HG02973 (cell line): ENCODE data around the gene RER1.

Experiments used
- ATAC-seq: cut with Tn5 transposase; IDR thresholded peaks from one replicate; pipeline ENCODE4 v1.9.1; 2021; ENCODE audit warnings: moderate library complexity; ENCODE audit not compliant: unreplicated experiment

Gene RER1

DNA sequence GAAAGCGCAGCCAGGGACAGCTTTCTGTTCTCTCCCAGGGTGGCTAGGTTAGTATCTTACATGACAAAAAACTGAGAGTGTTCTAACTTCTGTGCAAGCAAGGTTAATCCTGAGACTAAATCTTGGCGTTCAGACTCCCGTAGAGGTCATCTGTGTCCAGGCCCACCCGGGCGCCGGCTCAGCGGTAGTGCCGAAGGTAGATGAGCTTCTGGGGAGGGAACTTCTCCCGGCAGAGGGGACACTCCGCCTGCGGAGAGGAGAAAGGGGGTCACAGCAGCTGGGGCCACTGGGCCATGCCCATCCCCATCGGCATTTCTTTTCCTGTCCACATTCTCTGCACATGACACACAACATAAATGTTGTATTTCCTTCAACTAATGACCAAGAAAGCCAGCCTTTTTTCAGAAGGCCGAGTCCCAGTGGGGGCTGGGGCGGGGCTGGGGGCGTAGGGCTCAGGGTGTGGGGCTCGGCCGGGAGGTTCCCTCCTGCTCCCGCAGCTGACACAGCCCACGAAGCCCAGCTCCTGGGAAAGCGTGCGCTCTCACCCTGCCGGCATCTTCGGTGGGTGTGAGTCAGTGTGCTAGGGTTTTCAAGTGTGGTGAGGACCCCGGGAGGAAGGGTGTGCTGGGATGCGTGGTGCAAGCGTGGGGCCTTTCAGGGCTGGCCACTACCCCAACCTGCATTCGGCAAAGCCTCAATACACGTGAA lies 14.1 kb downstream of the RER1 start:
- ATAC-seq, result no peak

GRCh38 chr1:2406451-2407041 lies 14.9 kb downstream of the RER1 start:
- ATAC-seq, result no peak

GRCh38 chr1:2407166-2407990 lies 15.7 kb downstream of the RER1 start:
- ATAC-seq, result no peak

DNA sequence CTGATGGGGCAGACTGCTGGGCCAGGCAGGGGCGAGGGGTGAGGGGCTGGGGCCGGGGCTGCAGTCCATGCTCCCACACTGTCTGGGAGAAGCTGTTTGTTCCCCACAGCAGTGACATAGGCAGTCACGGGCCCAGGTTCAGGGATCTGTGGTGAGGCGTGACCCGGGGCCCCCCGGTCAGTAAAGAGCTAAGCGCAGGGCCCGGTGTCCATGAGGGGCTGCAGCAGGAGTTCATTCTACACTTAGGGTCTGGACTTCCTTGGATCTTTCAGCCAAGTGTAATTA lies 16.3 kb downstream of the RER1 start:
- ATAC-seq, result no peak

- ATAC-seq, result no peak
Measured at GRCh38 chr1:2408456-2408855, 16.8 kb downstream of the RER1 start.

- no peak for ATAC-seq
Measured at GRCh38 chr1:2408859-2409276, 17.2 kb downstream of the RER1 start.

DNA sequence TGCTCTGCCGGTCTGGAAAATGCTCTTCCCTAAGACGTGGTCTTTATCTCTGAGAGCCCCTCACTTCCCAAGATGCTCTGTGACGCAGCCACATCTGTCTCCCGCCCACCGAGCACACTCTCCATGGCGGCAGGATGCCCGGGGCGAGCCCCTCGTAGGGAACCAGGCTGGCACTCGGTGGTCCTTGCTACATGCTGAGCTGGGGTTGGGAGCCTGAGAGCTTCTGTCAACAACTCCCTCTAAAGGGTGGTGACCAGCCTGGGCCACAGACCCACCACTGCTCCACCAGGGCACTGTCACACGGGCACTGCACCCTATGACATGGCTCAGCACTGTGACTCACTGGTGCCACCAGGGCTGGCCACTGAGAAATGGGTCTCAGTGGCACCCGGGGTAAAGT lies 18.1 kb downstream of the RER1 start:
- no peak for ATAC-seq

DNA sequence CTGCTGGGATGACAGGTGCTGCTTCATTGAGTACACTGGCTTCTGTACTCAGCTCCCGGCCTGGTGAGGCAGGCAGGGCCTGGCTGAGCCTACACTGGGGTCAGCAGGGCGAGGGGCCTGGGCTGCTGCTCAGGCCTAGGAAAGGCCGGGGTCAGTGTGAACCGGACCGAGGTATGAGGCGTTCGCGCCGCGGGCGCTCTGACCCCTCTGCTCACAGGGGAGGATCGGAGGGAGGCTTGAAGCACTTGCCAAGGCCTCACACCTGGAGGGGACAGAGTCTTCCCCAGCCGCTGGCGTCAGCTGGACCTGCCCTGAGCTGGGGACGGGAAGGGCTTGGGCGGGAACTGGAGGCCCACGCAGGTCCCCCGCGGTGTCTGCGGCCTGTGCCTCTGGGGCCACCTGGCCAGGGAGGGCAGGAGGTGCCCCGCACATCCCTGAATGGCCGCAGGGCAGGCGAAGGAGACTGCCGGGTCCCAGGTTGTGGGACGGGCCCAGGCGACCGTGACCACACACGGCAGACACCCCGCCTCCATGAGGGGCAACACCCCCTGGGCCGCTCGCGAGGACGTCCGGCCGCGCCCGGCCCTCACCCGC lies 20.3 kb downstream of the RER1 start:
- ATAC-seq, result peak; percentile 4

DNA sequence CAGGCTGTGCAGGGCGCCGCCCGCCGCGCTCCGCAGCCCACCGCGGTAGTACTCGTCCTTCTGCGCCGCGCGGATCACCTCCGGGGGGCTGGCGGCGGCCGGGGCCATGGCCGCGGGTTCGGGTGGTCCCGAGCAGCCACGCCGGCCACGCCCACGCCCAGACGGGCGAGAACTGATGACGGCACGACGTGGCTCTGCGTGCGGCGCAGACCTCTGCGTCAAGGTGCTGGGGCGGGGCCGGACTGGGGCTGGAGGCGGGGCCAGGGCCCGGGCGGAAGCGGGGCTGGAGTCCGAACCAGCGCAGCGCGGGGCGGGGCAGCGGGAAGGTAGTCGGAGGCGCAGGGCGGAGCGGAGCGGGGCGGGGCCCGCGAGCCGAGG lies 20.7 kb downstream of the RER1 start, which contains the start of gene PEX10:
Gene PEX10, minus strand, starts transcription at position 170 of the 378 bp plus-strand sequence. Its CDS starts 62 bp downstream, at position 108.
- peak; percentile 77 for ATAC-seq

DNA sequence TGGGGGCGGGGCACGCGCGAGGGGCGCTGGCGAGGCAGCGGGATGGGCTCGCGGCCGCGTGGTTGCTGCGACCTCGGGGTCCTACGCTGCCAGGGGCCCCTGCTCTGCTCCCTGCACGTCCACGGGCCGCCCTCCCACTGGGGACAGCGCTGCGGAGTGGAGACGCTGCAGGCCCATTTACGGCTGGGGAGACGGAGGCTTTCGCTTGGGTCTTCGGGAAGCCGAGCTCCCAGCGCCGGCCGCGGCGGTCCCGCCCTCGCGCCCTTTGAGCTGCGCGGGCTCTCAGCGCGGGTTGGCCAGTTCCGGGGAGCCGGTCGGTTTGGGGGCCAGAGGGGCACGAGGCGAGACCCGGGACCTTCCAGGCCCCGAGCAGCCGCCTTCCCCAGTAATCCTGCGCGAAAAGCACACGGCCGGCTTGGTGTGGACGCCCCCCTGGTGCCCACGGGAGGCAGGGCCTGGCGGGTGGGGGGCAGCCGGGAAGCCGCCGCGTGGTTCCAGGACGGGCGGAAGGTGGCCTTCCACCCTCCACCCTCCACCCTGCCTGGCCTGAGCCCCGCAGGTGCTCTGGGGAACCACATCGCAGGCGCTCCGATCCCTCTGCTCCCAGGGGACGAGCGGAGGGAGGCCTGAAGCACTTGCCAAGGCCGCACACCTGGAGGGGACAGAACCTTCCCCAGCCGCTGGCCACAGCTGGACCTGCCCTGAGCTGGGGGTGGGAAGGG lies 21.3 kb downstream of the RER1 start:
- peak; percentile 12 for ATAC-seq

- ATAC-seq, result no peak
Measured at GRCh38 chr1:2413495-2414296, 22.1 kb downstream of the RER1 start.

GRCh38 chr1:2414297-2414958 lies 22.8 kb downstream of the RER1 start:
- no peak for ATAC-seq

DNA sequence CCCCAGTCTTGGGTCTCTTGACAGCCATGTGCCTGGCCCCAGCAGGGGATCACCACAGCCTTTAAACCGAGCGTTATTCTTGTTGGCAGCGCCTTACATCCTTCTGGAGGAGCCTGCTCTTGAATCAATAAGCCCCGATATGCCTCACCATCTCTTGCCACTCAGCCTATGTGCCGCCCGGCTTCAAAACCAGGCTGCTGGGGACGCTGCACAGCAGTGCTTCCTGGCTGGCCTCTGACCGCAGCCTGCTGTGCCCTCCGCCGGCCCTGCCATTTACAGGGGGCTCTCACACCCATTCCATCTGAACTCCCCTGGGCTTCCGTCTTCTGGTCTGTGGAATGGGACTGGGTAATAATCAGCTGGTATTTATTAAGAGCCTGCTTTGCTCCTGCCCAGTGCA lies 23.7 kb downstream of the RER1 start:
- no peak for ATAC-seq

DNA sequence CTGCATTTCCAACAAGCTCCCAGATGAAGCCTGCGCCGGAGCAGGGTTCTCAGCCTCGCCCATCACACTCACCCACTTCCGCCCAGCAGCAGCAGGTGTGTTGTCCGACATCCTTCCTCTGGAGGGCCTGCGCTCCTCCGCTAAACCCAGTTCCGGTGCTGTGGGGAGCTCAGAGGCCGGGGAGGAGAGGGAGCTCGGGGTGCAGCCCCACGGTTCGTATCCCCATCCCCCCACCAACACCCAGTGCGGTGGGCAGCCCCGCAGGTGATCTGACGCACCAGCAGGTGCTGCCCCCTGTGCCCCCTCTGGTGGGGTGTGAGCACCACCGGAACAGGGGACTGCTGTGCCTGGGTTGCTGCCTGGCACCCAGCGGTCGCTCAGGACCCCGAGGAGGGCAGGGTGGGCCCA lies 24.2 kb downstream of the RER1 start:
- ATAC-seq, result no peak

- ATAC-seq, result no peak
Measured at GRCh38 chr1:2416403-2416802, 24.8 kb downstream of the RER1 start.

GRCh38 chr1:2417083-2417832 lies 25.6 kb downstream of the RER1 start:
- no peak for ATAC-seq

- no peak for ATAC-seq
Measured at GRCh38 chr1:2417833-2418225, 26.2 kb downstream of the RER1 start.

DNA sequence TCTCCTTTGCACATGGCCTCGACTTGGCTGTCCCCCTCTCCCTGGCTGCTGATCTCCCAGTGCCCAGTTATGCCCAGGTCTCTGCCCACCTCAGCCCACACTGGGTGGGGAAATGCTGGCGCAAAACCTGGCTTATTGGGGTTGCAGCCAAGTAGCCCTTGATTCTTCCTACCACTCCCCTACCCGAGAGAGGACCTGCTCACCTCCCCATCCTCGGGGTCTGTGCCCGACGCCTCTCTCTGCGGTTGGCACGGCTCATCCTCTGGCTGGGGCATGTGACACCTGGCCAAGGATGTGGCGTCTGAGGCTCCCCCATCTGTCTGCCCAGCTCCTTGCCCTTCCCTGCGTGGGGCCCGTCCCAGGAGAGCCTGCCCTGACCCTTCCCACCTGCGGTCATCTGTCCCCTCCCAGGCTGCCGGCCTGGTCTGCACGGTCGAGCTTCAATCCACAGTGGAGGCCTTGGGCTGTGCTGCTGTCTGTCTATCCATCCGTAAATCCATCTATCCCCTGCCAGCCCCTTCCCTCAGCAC lies 27.2 kb downstream of the RER1 start:
- no peak for ATAC-seq

DNA sequence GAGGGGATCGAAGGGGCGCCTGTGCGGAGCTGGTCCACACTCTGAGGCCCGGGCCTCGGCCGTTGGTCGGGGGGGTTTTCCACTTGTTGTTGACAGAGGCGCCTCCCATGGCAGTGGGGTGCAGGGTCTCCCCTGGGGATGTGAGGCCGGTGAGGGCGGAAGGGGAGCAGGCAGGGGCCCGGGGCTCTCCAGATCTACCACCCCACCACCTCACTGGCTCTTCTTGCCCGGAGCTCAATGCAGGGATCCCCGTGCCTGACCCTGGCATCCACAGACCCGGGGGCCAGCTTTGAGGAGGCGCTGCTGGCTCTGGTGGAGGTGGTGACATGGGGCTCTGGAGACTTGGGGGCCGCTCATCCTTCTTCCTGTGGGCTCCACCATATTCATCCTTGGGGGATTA lies 27.8 kb downstream of the RER1 start:
- ATAC-seq, result no peak
